ENCODE measurements around the gene HPS1. TPM values are rescaled to one million over a fixed set of nuclear protein-coding genes. Genes with fewer than 3 reads are reported as not detected.
A peak's percentile ranks its signal among the peaks of the same experiment; 100 is the strongest.
"Not testable (repeated sequence)": the region's sequence is repeated elsewhere in the genome, so short reads cannot be mapped to it uniquely, and the experiment has no call there.

HPS1 gene
- total RNA-seq, 1 donor from 2014 or later, result 86.3 TPM

- Histone ChIP-seq H3K27me3 (ENCODE audit: low read depth) (no peaks in the 10 kb centered on the region), H3K9me3 (no peaks in the 10 kb centered on the region), H3K4me3 (no peak overlapping the region), H3K4me1 (no peaks in the 10 kb centered on the region), H3K36me3 (peaks cover 22% of the 10 kb centered on the region), H3K27ac (no peak overlapping the region)
- TF ChIP-seq CTCF (IDR thresholded peaks at IDR 0.05), result no peak
- ATAC-seq (peak in 1 of 2 donors; percentile 20), DNase-seq (no peak)
- intact Hi-C loops (cut with DNase I), result no loop called here
Measured at GRCh38 chr10:98384531-98385133, 62.1 kb downstream of the HPS1 start.

- no peaks in the 10 kb centered on the region for H3K9me3 ChIP-seq
- ATAC-seq (no peak), DNase-seq (no peak)
- TF ChIP-seq CTCF (IDR thresholded peaks at IDR 0.05), result no peak
- H3K27ac ChIP-seq, result no peak overlapping the region
- intact Hi-C loops (cut with DNase I), result no loop called here
- no peaks in the 10 kb centered on the region for H3K4me1 ChIP-seq
- peaks cover 22% of the 10 kb centered on the region for H3K36me3 ChIP-seq
- no peak overlapping the region for H3K4me3 ChIP-seq
- no peaks in the 10 kb centered on the region for H3K27me3 ChIP-seq (ENCODE audit: low read depth)
Measured at GRCh38 chr10:98383869-98384268, 62.9 kb downstream of the HPS1 start.

GRCh38 chr10:98383134-98383667 is 63.5 kb downstream of the HPS1 start:
- H3K4me3 ChIP-seq; H3K27ac ChIP-seq; H3K27me3 ChIP-seq (ENCODE audit: low read depth); H3K4me1 ChIP-seq; intact Hi-C loops (cut with DNase I); H3K9me3 ChIP-seq; ATAC-seq; DNase-seq: not testable (repeated sequence)
- peaks cover 22% of the 10 kb centered on the region for H3K36me3 ChIP-seq

GRCh38 chr10:98382691-98383101 is 64.0 kb downstream of the HPS1 start:
- Histone ChIP-seq H3K4me1 (no peaks in the 10 kb centered on the region), H3K27ac (no peak overlapping the region), H3K36me3 (peaks cover 22% of the 10 kb centered on the region), H3K4me3 (no peak overlapping the region), H3K27me3 (ENCODE audit: low read depth) (no peaks in the 10 kb centered on the region), H3K9me3 (no peaks in the 10 kb centered on the region)
- ATAC-seq (no peak), DNase-seq (no peak)
- intact Hi-C loops (cut with DNase I), result no loop called here
- no peak for TF ChIP-seq CTCF (IDR thresholded peaks at IDR 0.05)

GRCh38 chr10:98380493-98381339 is 66.0 kb downstream of the HPS1 start:
- no peaks in the 10 kb centered on the region for H3K4me1 ChIP-seq
- TF ChIP-seq CTCF (IDR thresholded peaks at IDR 0.05), result no peak
- no peaks in the 10 kb centered on the region for H3K27me3 ChIP-seq (ENCODE audit: low read depth)
- H3K27ac ChIP-seq, result no peak overlapping the region
- ATAC-seq (no peak), DNase-seq (no peak)
- H3K9me3 ChIP-seq, result no peaks in the 10 kb centered on the region
- peaks cover 13% of the 10 kb centered on the region for H3K36me3 ChIP-seq
- intact Hi-C loops (cut with DNase I), result no loop called here
- H3K4me3 ChIP-seq, result no peak overlapping the region

- DNase-seq (no peak), ATAC-seq (no peak)
- Histone ChIP-seq H3K4me3 (no peak overlapping the region), H3K4me1 (no peaks in the 10 kb centered on the region), H3K9me3 (no peaks in the 10 kb centered on the region), H3K36me3 (no peaks in the 10 kb centered on the region), H3K27me3 (ENCODE audit: low read depth) (no peaks in the 10 kb centered on the region), H3K27ac (no peak overlapping the region)
- intact Hi-C loops (cut with DNase I), result no loop called here
- TF ChIP-seq CTCF (IDR thresholded peaks at IDR 0.05), result no peak
Measured at GRCh38 chr10:98378722-98379121, 68.0 kb downstream of the HPS1 start.
